Gastrocnemius medialis (tissue), 4 donors: ENCODE results near the gene CORO2A.

Experiments
- CTCF ChIP-seq, 5 experiments: fragments of 450-650 bp in 3 of 5; fragments of 200-600 bp in 2 of 5; sonication (generic) in 2 of 5; IDR thresholded peaks in 4 of 5; conservative IDR thresholded peaks in 1 of 5; 1 replicate in 4 of 5; 2 replicates in 1 of 5; pipeline ENCODE4 v1.5.1; 2016 to 2019; ENCODE audit warnings: antibody characterized with exemption in 5 of 5, mild to moderate bottlenecking in 3 of 5, moderate library complexity in 3 of 5
- POLR2A ChIP-seq, 2 donors: fragments of 450-650 bp; IDR thresholded peaks; one replicate each; pipeline ENCODE4 v1.6.1; 2017; ENCODE audit warnings: antibody characterized with exemption in 2 of 2, mild to moderate bottlenecking in 2 of 2, moderate library complexity in 2 of 2

GRCh38 chr9:98132806-98133631 is 59.4 kb downstream of the CORO2A start:
- TF ChIP-seq CTCF (IDR thresholded peaks at IDR 0.05 in 4 of 5, conservative IDR thresholded peaks at IDR 0.05 in 1 of 5) = no peak
- no peak for TF ChIP-seq POLR2A (IDR thresholded peaks at IDR 0.05)
